DOHH2 (cell line): ENCODE results near the gene GPANK1.

Source experiments
- CTCF ChIP-seq: fragments of 200-600 bp; sonication (generic); IDR thresholded peaks from one replicate; pipeline ENCODE4 v1.5.1; 2014; ENCODE audit warnings: antibody characterized with exemption, mild to moderate bottlenecking, low read depth, low read length; ENCODE audit not compliant: poor library complexity, severe bottlenecking
- EZH2phosphoT487 ChIP-seq: fragments of 200-600 bp; sonication (generic); IDR thresholded peaks from 2 replicates; pipeline ENCODE4 v1.6.1; 2017; ENCODE audit warnings: borderline replicate concordance, mild to moderate bottlenecking, antibody characterized with exemption, low read length, moderate library complexity, mixed read lengths

GRCh38 chr6:31665501-31666336, 922 bp upstream of the GPANK1 start, which contains the start of gene CSNK2B:
- no peak for TF ChIP-seq CTCF
- TF ChIP-seq EZH2phosphoT487 = no peak
